CD4-positive, alpha-beta memory T cell (primary cell): ENCODE data around the gene FANCC. TPM values are rescaled to one million over a fixed set of nuclear protein-coding genes. Genes with fewer than 3 reads are reported as not detected.

Experiments used
- CTCF ChIA-PET: fragments of 350-600 bp; sonication (Branson Sonifier 250); formaldehyde crosslinking; loops from one replicate; lab custom pipeline; 2021; ENCODE audit warnings: inconsistent platforms; ENCODE audit not compliant: partially characterized antibody; lab: Charles Lee
- POLR2A ChIA-PET: fragments of 350-600 bp; sonication (Branson Sonifier 250); formaldehyde crosslinking; loops from one replicate; lab custom pipeline; 2021; ENCODE audit not compliant: partially characterized antibody; lab: Charles Lee
- DNase-seq, 5 donors: peaks; one replicate each; pipeline versions ENCODE4 v3.0.0 to v3.0.0-alpha.2; 2020 to 2022; ENCODE audit warnings: mixed read lengths in 1 of 5
- H3K27ac ChIP-seq: one replicate; pipeline ENCODE4 v1.7.0; 2013; ENCODE audit warnings: low read depth, low read length
- H3K27me3 ChIP-seq: 2 replicates; pipeline ENCODE4 v1.7.0; 2013; ENCODE audit warnings: mild to moderate bottlenecking, low read length, moderate library complexity; ENCODE audit not compliant: insufficient read depth
- H3K36me3 ChIP-seq: 2 replicates; pipeline ENCODE4 v1.7.0; 2013; ENCODE audit warnings: mild to moderate bottlenecking, low read length, moderate library complexity; ENCODE audit not compliant: insufficient read depth
- H3K4me1 ChIP-seq: 2 replicates; pipeline ENCODE4 v1.7.0; 2013; ENCODE audit warnings: mild to moderate bottlenecking, low read length, moderate library complexity; ENCODE audit not compliant: insufficient read depth
- H3K4me3 ChIP-seq, 2 donors: one replicate each; pipeline ENCODE4 v1.7.0; 2013; ENCODE audit warnings: low read length in 2 of 2, mild to moderate bottlenecking in 1 of 2
- H3K9me3 ChIP-seq, 2 donors: one replicate each; pipeline ENCODE4 v1.7.0; 2013; ENCODE audit warnings: low read length in 2 of 2, control low read depth in 1 of 2; ENCODE audit not compliant: control insufficient read depth in 1 of 2
- H3K27ac Mint-ChIP-seq, 7 donors: one replicate each; pipeline ENCODE4 v1.8.0; 2020 to 2021; ENCODE audit warnings: mixed read lengths in 7 of 7, mild to moderate bottlenecking in 6 of 7, inconsistent platforms in 3 of 7, moderate library complexity in 3 of 7
- H3K27me3 Mint-ChIP-seq, 2 donors: one replicate each; pipeline ENCODE4 v1.8.0; 2020 to 2021; ENCODE audit warnings: mixed read lengths in 2 of 2
- H3K36me3 Mint-ChIP-seq, 2 donors: one replicate each; pipeline ENCODE4 v1.8.0; 2020 to 2021; ENCODE audit warnings: mixed read lengths in 2 of 2, inconsistent platforms in 1 of 2, mild to moderate bottlenecking in 1 of 2
- H3K4me1 Mint-ChIP-seq, 4 donors: one replicate each; pipeline ENCODE4 v1.8.0; 2020 to 2021; ENCODE audit warnings: mixed read lengths in 4 of 4, mild to moderate bottlenecking in 1 of 4
- H3K4me3 Mint-ChIP-seq, 8 donors: one replicate each; pipeline ENCODE4 v1.8.0; 2020 to 2021; ENCODE audit warnings: mixed read lengths in 8 of 8, mild to moderate bottlenecking in 7 of 8, moderate library complexity in 6 of 8, inconsistent platforms in 3 of 8
- H3K9me3 Mint-ChIP-seq, 8 donors: one replicate each; pipeline ENCODE4 v1.8.0; 2020 to 2021; ENCODE audit warnings: mixed read lengths in 8 of 8, mild to moderate bottlenecking in 5 of 8, inconsistent platforms in 3 of 8, moderate library complexity in 1 of 8
- intact Hi-C: fragments of 100-400 bp; cut with micrococcal nuclease; formaldehyde crosslinking; loops from one replicate; pipeline ENCODE4 v1.15.1; 2023
- polyA plus RNA-seq, 2 donors: library from polyadenylated mRNA; unstranded; fragments of 300-500 nt; fragmentation: Illumina TruSeq; gene quantifications; one replicate each; pipeline ENCODE4 v1.2.3, GENCODE V29; 2021
- total RNA-seq, 2 experiments: library from RNA; stranded (reverse); gene quantifications; one replicate each; pipeline ENCODE4 v1.2.3, GENCODE V29; 2021

FANCC gene
- total and polyA plus RNA-seq, 4 experiments from 2014 or later, result 0.77 to 4.9 (median 3.6) TPM

DNA sequence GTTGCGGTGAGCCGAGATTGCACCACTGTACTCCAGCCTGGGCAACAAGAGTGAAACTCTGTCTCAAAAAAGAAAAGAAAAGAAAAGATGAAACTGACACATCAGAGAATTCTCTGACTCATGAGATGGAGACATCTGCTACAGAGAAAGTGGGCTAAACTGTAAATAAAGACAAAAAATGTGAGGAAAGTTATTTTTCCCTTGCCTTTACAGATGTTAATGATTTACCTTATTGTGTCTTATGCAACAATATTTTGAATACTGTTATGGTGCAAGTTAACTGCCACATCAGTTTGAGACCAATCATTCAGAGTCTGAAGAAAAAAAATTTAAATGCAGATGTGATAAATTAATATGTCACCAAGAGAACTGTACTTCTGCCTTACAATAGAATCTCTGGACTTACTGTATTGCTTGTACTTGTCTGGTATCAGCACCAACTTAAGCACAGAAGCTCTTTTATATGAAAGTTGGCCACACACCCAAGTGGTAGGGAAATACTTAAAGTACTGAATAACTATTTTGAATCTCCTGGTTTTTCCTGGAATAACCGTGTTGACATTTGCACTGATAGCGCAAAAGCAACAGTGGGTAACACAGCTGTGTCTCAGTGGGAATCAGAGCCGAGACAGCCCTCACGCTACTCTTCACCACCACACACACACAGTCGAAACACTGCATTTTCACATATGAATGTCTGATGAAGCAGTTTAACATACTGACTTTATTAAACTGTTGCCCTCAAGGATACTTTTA, 169.9 kb downstream of the FANCC start:
- Histone ChIP-seq H3K27ac (no peak overlapping the region), H3K4me3 (no peak overlapping the region), H3K36me3 (no peaks in the 10 kb centered on the region), H3K27me3 (no peaks in the 10 kb centered on the region), H3K9me3 (no peaks in the 10 kb centered on the region), H3K4me1 (no peaks in the 10 kb centered on the region)
- Mint-ChIP-seq H3K36me3 (peaks cover 0 to 4% of the 10 kb centered on the region in 2 donors), H3K4me1 (no peaks in the 10 kb centered on the region), H3K27me3 (no peaks in the 10 kb centered on the region), H3K9me3 (no peaks in the 10 kb centered on the region), H3K27ac (no peak overlapping the region), H3K4me3 (no peak overlapping the region)
- POLR2A ChIA-PET, result no interaction called here
- intact Hi-C loops, result no loop called here
- CTCF ChIA-PET, result interaction anchor here (0.9 to 2.2 kb wide), 2 partner anchors 17 to 20 kb away, joined by 3 to 7 read pairs; no protein-coding TSS in a partner anchor
- no peak for DNase-seq

DNA sequence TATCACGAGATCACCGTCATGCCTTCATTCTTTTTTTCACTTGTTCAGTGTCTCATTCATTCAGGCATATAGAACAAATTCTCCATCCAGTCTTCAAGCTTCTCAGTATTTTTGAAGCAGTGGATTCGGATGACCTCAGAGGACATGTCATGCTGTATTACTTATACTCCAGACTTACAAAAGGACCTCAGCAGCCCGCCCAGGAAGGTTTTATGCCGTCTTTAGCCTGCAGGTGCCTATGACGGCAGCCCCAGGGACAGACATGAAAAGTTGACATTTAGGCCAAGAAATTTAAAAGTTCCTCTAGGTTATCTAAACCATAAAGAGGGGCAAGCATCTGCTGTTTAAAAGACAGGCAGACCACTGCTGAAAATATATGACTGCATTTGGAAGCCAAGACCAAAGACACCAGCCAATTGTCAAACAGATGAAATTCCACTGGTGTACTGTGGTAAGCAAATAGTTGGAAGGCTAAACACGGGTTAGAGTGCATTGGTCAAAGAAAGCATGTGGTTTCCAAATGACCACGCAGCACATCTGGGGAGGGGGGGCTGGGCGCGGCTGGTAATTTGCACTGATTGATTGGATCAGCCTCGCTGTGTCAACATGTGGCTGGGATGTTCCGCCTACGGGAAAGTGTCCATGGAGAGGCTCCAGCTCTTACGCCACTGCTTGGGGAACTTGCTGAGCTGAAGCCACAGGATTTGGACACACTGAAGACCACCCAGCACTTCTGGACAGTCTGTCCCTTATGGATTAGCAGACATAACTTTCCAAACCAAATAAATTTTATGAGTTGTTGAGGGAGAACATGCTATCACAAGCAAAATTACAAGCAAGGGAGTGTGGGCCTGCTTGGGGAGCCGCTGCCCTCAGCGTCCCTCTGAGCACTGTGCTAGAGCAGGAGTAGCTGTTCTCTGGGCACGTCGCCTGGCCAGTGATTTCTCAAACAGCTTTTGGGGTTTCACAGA, 173.6 kb downstream of the FANCC start:
- no peak overlapping the region for H3K4me3 ChIP-seq
- CTCF ChIA-PET, result interaction anchor here (1.4 kb wide), 2 partner anchors 16 to 462 kb away, joined by 3 to 5 read pairs; no protein-coding TSS in a partner anchor
- H3K9me3 ChIP-seq, result no peaks in the 10 kb centered on the region
- no peaks in the 10 kb centered on the region for H3K27me3 ChIP-seq
- no peaks in the 10 kb centered on the region for H3K27me3 Mint-ChIP-seq
- no peak overlapping the region for H3K4me3 Mint-ChIP-seq
- no peak overlapping the region for H3K27ac ChIP-seq
- POLR2A ChIA-PET, result no interaction called here
- peaks cover 0 to 4% of the 10 kb centered on the region in 2 donors for H3K36me3 Mint-ChIP-seq
- no peaks in the 10 kb centered on the region for H3K9me3 Mint-ChIP-seq
- H3K36me3 ChIP-seq, result no peaks in the 10 kb centered on the region
- no peaks in the 10 kb centered on the region for H3K4me1 ChIP-seq
- intact Hi-C loops, result no loop called here
- no peak for DNase-seq
- H3K27ac Mint-ChIP-seq, result no peak overlapping the region
- H3K4me1 Mint-ChIP-seq, result no peaks in the 10 kb centered on the region

DNA sequence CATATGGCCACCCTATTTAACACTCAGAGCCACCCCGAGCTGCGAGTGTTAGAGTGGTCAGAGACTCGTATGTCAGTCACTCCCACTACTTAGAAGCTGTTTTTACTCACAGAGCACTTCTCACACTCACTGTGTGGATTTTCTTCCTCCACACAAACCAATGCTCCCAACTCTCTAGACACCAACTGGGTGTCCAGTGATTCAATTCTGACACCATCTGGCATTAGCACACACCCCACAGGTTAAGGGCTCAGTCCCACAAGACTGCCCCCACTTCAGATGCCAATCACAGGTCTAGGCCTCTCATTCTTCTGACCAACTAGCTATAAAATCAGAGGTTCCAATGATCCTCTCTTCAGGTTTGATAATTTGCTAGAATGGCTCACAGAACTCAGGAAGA, 174.8 kb downstream of the FANCC start:
- CTCF ChIA-PET, result interaction anchor here (1.4 kb wide), 1 partner anchor 461 kb away, joined by 3 read pairs; no protein-coding TSS in a partner anchor
- no peaks in the 10 kb centered on the region for H3K9me3 ChIP-seq
- Mint-ChIP-seq H3K4me1 (no peaks in the 10 kb centered on the region), H3K27ac (no peak overlapping the region), H3K27me3 (no peaks in the 10 kb centered on the region), H3K36me3 (peaks cover 0 to 4% of the 10 kb centered on the region in 2 donors), H3K4me3 (no peak overlapping the region), H3K9me3 (no peaks in the 10 kb centered on the region)
- POLR2A ChIA-PET, result no interaction called here
- H3K36me3 ChIP-seq, result no peaks in the 10 kb centered on the region
- H3K4me1 ChIP-seq, result no peaks in the 10 kb centered on the region
- H3K27me3 ChIP-seq, result no peaks in the 10 kb centered on the region
- no peak overlapping the region for H3K27ac ChIP-seq
- intact Hi-C loops, result no loop called here
- H3K4me3 ChIP-seq, result no peak overlapping the region
- DNase-seq, result no peak

DNA sequence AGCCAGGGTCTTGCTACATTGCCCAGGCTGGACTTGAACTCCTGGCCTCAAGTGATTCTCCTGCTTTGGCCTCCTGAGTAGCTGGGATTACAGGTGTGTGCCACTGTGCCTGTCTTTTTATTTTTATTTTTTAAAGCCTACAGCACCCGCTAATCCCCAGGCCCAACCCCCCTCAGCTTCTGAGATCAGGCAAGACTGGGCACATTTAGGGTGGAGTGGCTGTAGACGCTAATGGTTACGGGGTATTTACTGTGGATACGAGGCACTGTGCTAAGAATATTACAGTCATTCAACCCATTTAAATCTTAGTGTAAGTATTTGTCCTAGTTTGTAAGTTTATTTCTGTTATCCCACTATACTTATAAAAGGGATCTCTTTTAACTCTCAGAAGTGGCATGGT, 175.2 kb downstream of the FANCC start:
- Histone ChIP-seq H3K9me3 (no peaks in the 10 kb centered on the region), H3K27me3 (no peaks in the 10 kb centered on the region), H3K27ac (no peak overlapping the region), H3K36me3 (no peaks in the 10 kb centered on the region), H3K4me1 (no peaks in the 10 kb centered on the region), H3K4me3 (no peak overlapping the region)
- peaks cover 0 to 4% of the 10 kb centered on the region in 2 donors for H3K36me3 Mint-ChIP-seq
- intact Hi-C loops, result no loop called here
- H3K4me3 Mint-ChIP-seq, result no peak overlapping the region
- ChIA-PET POLR2A (no interaction called here), CTCF (interaction anchor here (1.4 kb wide), 1 partner anchor 461 kb away, joined by 3 read pairs; no protein-coding TSS in a partner anchor)
- no peak for DNase-seq
- H3K9me3 Mint-ChIP-seq, result no peaks in the 10 kb centered on the region
- no peaks in the 10 kb centered on the region for H3K4me1 Mint-ChIP-seq
- no peak overlapping the region for H3K27ac Mint-ChIP-seq
- no peaks in the 10 kb centered on the region for H3K27me3 Mint-ChIP-seq

DNA sequence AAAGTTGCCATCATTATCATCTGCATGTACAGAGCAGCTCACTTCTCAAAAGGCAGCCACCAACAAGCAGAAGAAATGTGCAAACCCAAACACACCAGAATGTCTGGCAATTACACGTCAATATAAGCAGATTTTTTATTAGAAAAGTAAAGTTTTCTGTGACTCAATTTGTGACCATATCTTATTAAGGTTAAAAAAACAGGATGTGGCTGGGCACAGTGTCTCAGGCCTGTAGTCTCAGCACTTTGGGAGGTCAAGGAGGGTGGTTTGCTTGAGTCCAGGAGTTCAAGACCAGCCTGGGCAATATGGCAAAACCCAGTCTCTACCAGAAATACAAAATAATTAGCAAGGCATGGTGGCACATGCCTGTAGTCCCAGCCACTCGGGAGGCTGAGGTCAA, 176.7 kb downstream of the FANCC start:
- Histone ChIP-seq H3K4me3 (no peak overlapping the region), H3K4me1 (no peaks in the 10 kb centered on the region), H3K9me3 (no peaks in the 10 kb centered on the region), H3K27ac (no peak overlapping the region), H3K36me3 (no peaks in the 10 kb centered on the region), H3K27me3 (no peaks in the 10 kb centered on the region)
- no peaks in the 10 kb centered on the region for H3K4me1 Mint-ChIP-seq
- intact Hi-C loops, result no loop called here
- no peak for DNase-seq
- ChIA-PET POLR2A (no interaction called here), CTCF (interaction anchor here (0.9 kb wide), 1 partner anchor 10 kb away, joined by 4 read pairs; no protein-coding TSS in a partner anchor)
- peaks cover 0 to 4% of the 10 kb centered on the region in 2 donors for H3K36me3 Mint-ChIP-seq
- no peak overlapping the region for H3K27ac Mint-ChIP-seq
- H3K4me3 Mint-ChIP-seq, result no peak overlapping the region
- H3K27me3 Mint-ChIP-seq, result no peaks in the 10 kb centered on the region
- H3K9me3 Mint-ChIP-seq, result no peaks in the 10 kb centered on the region

DNA sequence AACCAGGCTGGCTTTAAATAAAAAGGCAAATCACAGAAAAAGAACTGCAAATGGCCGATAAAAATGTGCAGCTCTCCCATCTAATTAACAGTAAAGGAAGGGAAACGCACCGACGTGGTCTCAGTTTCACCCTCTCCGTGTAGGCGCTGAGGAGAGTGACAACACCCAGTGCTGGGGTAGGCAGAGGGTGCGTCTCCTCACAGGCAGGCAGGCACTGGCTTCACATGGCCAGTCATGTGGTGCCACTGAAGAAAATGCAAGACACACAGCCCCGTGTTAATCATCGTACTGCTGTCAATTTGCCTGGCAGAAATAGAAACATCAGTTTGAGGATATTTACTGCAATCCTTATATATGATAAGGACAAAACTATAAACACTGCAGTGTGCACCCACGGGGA, 178.4 kb downstream of the FANCC start:
- POLR2A ChIA-PET, result no interaction called here
- Mint-ChIP-seq H3K4me1 (no peaks in the 10 kb centered on the region), H3K36me3 (peaks cover 0 to 6% of the 10 kb centered on the region in 2 donors), H3K4me3 (no peak overlapping the region), H3K27me3 (no peaks in the 10 kb centered on the region), H3K27ac (no peak overlapping the region), H3K9me3 (no peaks in the 10 kb centered on the region)
- Histone ChIP-seq H3K9me3 (no peaks in the 10 kb centered on the region), H3K4me1 (no peaks in the 10 kb centered on the region), H3K27ac (no peak overlapping the region), H3K36me3 (no peaks in the 10 kb centered on the region), H3K4me3 (no peak overlapping the region), H3K27me3 (no peaks in the 10 kb centered on the region)
- intact Hi-C loops, result no loop called here
- CTCF ChIA-PET, result interaction anchor here (0.6 kb wide), 1 partner anchor 470 kb away, joined by 3 read pairs; no protein-coding TSS in a partner anchor
- DNase-seq, result no peak

DNA sequence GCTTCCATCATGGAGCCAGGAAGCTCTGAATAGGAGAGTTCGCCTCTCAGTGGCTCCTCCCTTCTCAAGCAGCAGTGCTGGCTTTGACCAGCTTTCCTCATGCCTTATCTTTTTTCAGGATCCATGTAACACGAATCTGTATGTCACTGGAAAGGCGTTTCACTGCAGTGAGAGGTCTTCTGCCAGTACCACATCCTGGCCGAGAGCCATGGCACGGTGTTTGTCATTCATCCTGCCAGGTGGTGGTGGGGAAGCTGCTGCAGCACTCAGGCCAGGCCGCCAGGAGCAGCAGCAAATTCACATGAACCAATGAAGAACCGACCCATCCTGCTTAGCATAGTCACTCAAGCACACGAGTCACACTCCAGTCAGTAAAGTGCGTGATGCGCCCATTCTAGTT, 179.0 kb downstream of the FANCC start:
- Mint-ChIP-seq H3K27ac (no peak overlapping the region), H3K36me3 (peaks cover 2 to 6% of the 10 kb centered on the region in 2 donors), H3K4me1 (no peaks in the 10 kb centered on the region), H3K27me3 (no peaks in the 10 kb centered on the region), H3K4me3 (no peak overlapping the region), H3K9me3 (no peaks in the 10 kb centered on the region)
- Histone ChIP-seq H3K9me3 (no peaks in the 10 kb centered on the region), H3K4me3 (no peak overlapping the region), H3K4me1 (no peaks in the 10 kb centered on the region), H3K27me3 (no peaks in the 10 kb centered on the region), H3K27ac (no peak overlapping the region), H3K36me3 (no peaks in the 10 kb centered on the region)
- DNase-seq, result no peak
- intact Hi-C loops, result no loop called here
- POLR2A ChIA-PET, result no interaction called here
- CTCF ChIA-PET, result no interaction called here
